SH-SY5Y (cell line): Measurements from ENCODE around the gene SPPL3.

Experiments used
- GATA2 ChIP-seq: IDR thresholded peaks from 2 replicates; pipeline ENCODE4 v1.6.1; 2011; ENCODE audit warnings: mild to moderate bottlenecking, low read depth, low read length
- GATA3 ChIP-seq: IDR thresholded peaks from 2 replicates; pipeline ENCODE4 v1.6.1; 2011; ENCODE audit warnings: low read depth, mild to moderate bottlenecking, low read length, moderate library complexity

SPPL3 gene

GRCh38 chr12:120804428-120804827 lies 99.7 kb downstream of the SPPL3 start:
- no peak for TF ChIP-seq GATA3
- no peak for TF ChIP-seq GATA2

GRCh38 chr12:120801146-120801545 lies 103.0 kb downstream of the SPPL3 start:
- TF ChIP-seq GATA3 (no peak), GATA2 (no peak)

DNA sequence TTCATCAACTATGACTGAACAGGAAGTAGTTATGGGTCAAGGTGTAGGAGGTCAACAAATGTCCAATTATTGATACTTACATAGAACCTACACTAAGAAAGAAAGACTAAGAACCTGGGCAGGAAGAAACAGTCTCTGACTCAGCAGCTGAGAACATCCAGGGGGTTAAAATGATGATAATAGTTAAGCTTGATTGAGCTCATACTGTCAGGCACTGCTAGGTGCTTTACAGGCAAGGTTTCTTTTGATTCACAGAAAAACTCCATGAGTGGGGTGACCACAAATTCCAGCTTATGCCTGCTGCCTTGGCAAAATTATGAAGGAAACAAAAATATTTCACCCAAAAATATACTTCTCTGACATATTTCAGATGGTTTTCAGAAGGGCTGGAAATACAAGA lies 103.5 kb downstream of the SPPL3 start:
- no peak for TF ChIP-seq GATA3
- TF ChIP-seq GATA2: no peak

- TF ChIP-seq GATA3 (no peak), GATA2 (peak; percentile 36; the same call in 1 of the 2 replicates)
These were observed 104.7 kb downstream of the SPPL3 start for GRCh38 chr12:120799243-120800045.

DNA sequence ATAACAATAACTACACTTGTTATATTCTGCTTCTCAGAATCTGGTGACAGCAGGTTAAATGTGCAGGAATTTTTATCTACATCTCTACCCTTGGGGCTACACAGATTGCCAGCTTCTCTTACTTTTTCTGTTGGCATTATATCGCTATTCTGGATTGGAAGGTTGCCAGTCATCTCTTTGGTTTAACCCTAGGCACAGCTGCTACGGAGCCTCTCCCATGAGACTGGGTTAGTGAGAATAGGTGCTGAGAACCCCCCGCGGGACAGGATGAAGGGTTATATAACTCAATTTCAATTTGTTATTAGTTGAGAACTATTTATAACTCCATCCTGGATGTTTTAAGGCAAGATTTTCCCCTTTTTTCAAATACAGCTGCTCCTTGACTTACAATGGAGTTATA lies 105.5 kb downstream of the SPPL3 start:
- TF ChIP-seq GATA3: peak; percentile 27; the same call in 1 of the 2 replicates
- peak; percentile 48 for TF ChIP-seq GATA2

DNA sequence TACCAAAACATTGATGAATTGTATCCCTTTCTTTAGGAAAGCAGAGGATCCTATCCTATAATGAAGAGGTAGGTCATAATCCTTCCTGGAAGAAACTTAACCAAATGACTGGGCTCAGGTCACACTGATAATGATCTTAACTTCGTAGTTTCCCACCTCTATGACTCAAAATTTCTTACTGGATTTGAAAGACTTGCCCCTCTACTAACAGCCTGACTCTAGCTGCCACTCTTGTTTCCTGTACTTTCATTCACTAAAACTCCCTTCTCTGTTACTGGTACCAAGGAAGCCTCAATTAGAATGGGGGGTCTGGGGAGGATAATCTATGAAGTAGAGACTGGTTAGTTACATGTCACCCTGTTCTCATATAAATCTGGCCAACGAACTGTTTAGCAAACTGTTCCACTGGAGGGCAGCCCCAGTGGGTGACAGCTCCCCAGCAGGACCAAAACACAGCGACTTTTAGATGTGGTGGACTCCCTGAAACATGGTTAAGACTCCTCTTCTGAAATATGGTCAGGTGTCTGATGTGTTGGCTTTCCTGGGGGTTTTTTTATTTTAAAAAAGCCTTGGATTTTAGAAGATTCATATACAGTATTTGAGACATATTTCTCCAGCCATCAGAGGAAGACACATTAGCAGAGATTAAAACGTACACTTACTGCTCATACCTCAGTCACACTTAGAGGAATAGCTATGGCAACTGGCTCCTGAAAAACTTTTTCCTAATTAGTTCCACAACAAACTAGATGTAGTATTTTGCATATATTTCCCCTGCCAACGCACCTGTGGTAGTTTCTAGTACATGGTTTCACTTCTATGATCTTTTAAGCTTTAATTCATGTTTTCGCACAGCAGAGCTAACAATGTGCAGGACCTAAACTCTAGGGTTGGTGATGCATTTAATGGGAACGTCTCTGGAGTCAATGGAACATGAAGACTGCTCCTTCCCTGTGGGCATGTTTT lies 106.2 kb downstream of the SPPL3 start:
- TF ChIP-seq GATA3 (no peak), GATA2 (no peak)

- TF ChIP-seq GATA3 (no peak), GATA2 (no peak)
These were observed 108.5 kb downstream of the SPPL3 start for GRCh38 chr12:120795441-120796178.

DNA sequence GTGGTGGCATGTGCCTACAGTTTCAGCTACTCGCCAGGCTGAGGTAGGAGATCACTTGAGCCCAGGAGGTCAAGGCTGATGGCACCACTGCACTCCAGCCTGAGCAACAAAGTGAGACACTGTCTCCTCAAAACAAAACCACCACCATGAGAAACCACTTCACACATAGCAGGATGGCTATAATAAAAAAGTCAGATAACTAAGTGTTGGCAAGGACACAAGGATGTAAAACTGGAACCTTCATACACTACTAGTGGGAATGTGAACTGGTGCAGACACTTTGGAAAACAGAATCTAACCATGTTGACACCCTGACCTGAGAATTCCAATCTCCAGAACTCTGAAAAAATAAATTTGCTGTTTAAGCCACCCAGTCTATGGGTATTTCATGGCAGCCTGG lies 110.8 kb downstream of the SPPL3 start:
- TF ChIP-seq GATA3 (no peak), GATA2 (no peak)

- TF ChIP-seq GATA3 (no peak), GATA2 (no peak)
These were observed 112.4 kb downstream of the SPPL3 start for GRCh38 chr12:120791669-120792176.

DNA sequence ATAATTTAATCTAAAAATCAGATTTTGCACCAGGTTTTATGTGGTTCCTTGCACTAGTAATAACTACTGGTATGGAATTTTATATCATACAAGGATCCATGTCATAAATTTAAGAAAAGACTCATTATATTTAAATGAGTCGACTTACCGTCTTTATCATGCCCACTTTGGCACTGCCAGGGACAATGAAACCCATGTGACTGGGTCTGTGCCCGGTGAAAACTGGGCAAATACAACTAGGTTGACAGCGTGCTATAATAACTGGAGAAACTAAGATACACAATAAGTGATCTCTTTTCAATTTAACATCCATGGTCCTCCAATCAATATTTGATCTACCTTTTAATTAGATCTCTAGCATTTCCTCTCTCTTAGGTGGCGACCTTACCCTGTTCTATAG lies 114.0 kb downstream of the SPPL3 start:
- no peak for TF ChIP-seq GATA2
- TF ChIP-seq GATA3: no peak

GRCh38 chr12:120787889-120788288 lies 116.3 kb downstream of the SPPL3 start:
- TF ChIP-seq GATA2: no peak
- TF ChIP-seq GATA3: no peak

GRCh38 chr12:120784804-120785203 lies 119.4 kb downstream of the SPPL3 start:
- no peak for TF ChIP-seq GATA2
- TF ChIP-seq GATA3: no peak

DNA sequence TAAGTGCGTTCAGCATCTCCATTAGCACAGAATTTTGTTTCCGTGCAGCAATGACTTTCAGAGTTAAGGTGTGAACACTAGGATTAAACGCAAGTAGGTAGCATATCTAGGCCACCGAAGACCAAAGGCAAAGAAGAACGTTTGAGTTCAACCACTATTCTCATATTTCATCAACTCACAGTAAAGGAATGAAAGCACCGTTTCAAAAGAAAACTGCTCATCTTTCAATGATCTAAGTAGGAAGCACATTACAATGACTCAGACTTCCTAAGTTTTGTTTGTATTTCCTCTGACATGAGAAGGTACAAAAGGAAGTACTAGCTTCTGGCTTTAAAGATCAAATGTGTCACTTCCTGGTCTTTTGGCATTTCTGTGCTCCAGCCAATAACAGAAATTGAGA lies 121.0 kb downstream of the SPPL3 start:
- TF ChIP-seq GATA3 (no peak), GATA2 (no peak)
